ENCODE data around the gene SGSM2.
A peak's percentile ranks its signal among the peaks of the same experiment; 100 is the strongest.

- no peak for TF ChIP-seq CTCF (conservative IDR thresholded peaks at IDR 0.05; ENCODE audit: low read depth, low read length)
- TF ChIP-seq EZH2phosphoT487 (IDR thresholded peaks at IDR 0.05; ENCODE audit: borderline replicate concordance, low read length) = peak; percentile 83
These were observed 55.2 kb downstream of the SGSM2 start for GRCh38 chr17:2392252-2393173.
